GM19238 (cell line): Measurements from ENCODE around the gene BCAS3.

Experiments used
- DNase-seq: peaks from one replicate; pipeline ENCODE4 v3.0.0; 2011; ENCODE audit warnings: low spot score; ENCODE audit not compliant: insufficient read length

The BCAS3 gene

GRCh38 chr17:61330174-61331150 is 652.8 kb downstream of the BCAS3 start:
- no peak for DNase-seq

DNA sequence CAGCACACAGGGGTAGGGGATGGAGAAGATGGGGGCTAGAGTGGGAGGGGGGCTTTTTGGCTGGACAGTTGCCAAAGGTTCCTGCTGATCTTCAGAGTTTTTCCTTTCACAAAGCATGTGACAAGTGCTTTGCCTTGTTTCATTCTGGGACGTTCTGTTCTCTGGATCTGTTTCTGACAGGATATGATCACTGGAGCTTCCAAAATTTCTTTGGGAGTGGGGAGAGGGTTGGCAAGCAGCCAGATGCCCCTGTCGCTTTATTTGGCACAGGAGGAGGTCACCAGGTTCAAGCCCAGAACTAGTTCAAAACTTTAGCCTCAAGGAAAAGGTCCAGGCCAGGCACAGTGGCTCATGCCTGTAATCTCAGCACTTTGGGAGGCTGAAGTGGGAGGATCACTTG is 653.5 kb downstream of the BCAS3 start:
- no peak for DNase-seq

- DNase-seq = no peak
These were observed 654.2 kb downstream of the BCAS3 start for GRCh38 chr17:61331886-61332285.

DNA sequence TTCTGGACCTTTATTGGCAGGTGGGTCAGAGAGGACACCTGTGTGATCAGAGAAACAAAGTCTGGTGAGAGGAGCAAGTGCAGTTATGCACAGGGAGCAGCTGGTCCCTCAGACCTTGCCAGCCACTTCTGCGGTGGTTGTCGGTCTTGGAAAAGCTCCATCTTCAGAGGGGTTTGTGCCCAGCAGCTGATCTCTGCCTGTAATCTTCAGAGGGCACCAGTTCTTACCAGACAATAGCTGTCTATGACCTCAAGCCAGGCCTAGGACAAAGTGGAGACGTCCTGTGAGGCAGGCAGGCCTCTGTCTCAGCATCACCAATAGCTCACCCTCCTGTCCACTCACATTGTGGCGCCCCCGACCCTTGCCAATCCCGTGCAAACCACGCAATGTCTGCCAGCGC is 655.5 kb downstream of the BCAS3 start:
- DNase-seq = no peak

DNA sequence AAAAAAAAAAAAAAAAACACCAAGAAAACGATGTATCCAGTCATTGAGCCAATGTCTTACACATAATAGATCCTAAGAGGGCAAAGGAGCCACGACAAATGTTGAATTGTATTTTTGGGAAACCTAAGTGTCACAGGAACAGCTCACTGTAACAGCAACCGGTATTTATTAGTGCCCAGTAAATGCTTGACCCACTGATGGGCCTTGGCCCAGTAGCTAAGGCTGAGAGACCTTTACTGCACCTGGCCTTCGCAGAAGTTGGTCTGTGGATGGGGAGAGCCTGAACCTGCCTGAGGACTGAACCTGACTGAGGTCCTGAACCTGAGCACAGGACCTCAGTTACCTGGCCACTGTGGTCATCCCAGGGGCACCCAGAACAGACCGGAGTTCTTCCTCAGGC is 657.0 kb downstream of the BCAS3 start:
- DNase-seq = no peak

DNA sequence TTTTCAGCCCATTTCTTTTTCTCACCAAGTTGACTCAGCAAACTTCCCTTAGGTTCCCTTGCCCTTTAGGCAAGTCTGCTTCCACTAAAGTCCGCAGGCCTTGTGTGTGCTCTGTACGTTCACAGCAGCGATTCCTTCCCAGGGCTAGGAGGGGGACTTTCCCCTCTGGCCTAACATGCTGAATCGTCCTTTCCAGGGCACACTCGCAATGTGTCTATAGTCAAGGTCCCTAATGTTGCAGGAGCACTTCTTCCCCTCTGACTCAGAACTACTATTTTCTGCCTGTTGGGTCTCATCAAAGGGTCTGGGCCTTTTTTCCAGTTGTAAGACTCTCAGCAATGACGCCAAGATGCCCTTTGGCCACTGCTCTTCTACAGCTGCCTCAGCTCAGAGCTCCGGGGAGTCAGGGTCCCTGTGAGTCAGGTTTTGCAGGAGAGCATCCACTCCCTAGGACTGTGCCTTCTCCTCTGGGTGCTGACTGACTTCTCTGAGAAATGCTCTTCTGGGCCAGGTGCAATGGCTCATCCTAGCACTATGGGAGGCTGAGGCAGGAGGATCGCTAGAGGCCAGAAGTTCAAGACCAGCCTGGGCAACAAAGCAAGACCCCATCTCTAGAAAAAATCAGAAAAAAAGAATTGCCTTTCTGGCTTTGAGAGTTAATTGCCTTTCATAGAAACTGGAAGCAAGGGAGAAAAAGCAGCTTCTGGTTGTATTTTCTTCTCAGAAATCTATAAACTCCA is 657.6 kb downstream of the BCAS3 start:
- DNase-seq = no peak

DNA sequence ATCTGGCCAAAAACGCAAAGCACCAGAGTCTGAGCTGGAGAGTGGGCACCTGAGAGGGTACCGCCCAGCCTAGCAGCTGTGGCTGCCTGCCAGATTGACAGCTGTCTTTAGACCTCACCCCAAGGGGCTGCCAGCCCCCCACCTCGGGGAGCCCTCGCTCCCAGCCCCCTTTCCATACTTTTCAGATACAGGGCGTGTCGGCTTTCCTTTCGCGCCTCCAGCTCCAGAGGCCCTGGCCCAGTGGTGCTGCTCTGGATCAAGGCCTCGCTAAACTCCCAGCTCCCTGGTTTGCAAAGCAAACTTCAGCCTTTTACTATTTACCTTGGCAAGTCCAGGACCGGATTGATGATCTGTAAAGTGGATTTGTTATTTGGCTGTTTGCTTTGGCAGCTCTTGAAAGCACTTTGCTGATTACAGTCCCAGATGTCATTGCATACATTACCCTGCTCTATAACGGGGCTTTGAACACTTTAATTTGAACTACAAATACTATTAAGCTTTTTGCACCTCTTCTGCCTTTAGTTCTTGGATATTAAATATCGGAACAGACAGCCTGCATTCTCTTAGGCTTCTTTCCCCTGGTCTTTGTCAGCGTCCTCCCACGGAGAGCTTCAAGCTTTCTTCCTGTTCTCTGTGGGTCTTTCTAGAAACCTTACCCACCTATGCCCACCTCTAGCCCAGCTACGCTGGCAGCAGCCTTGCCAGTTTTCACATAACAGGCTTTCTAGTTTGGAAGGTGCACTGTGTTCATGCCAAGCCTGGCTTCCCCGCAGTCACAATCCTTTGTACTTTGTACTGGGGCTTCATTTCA is 658.4 kb downstream of the BCAS3 start:
- DNase-seq = no peak

GRCh38 chr17:61337290-61337689 is 659.6 kb downstream of the BCAS3 start:
- no peak for DNase-seq

- no peak for DNase-seq
These were observed 660.5 kb downstream of the BCAS3 start for GRCh38 chr17:61338000-61338798.

- DNase-seq = no peak
These were observed 661.3 kb downstream of the BCAS3 start for GRCh38 chr17:61338874-61339478.

DNA sequence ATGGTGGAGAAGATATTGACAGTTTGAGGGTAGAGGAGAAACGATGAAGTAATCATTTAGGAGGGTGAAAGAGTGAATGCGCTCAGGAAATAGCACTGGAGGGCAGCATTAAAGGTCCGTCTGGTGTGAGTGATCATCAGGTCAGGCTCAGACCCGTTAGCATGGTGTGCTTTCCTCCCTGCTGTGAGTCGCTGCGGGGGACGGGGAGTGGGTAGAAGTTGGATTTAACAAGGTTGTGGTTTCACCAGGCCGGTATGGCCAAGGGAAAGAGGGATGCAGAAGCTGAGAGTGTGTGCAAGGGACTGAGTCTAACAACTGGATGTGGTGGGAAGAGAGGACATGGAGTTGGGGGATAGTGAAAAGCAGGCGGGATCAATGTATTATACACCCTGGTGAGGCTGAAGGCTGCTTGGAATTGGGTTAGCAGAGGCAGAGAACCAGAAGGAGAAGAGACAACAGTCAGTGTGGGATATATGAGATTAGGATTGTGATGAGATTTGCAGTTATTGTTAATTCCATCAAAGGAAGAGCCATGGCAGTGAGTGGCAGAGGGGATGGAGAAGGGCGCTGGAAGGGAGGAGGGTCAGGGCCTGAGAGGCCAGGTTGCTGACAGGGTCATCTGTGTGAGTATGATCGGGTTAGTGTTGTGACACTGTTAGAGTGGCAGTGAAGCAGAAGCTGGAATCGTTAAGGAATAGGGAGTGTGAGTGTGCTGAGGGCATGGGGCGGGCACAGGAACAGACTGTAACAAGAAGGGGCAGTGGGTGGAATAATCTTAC is 663.0 kb downstream of the BCAS3 start:
- no peak for DNase-seq

- no peak for DNase-seq
These were observed 665.9 kb downstream of the BCAS3 start for GRCh38 chr17:61343576-61343975.

DNA sequence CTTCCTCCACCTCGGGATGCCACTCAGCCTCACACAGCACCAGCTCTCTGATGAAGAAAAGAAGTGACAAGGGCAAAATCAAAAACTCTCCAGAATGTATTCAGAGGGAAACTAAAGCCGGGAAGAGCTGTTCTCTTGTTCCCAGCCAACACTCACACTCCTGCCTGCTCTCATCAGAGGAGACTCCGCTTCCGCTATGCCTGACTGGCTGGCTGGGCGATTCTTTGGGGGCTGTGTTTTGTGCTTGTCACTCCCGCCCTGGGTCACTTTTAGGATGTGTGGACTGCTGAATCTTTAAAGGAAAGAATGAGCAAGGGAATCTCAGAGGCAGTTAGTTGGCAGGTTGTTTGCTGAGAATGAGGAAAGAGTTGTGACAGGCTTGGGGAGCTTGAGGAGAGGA is 667.4 kb downstream of the BCAS3 start:
- no peak for DNase-seq

GRCh38 chr17:61345825-61346666 is 668.4 kb downstream of the BCAS3 start:
- DNase-seq = no peak

- no peak for DNase-seq
These were observed 671.7 kb downstream of the BCAS3 start for GRCh38 chr17:61349350-61349749.

GRCh38 chr17:61351745-61352407 is 674.2 kb downstream of the BCAS3 start:
- DNase-seq = no peak

DNA sequence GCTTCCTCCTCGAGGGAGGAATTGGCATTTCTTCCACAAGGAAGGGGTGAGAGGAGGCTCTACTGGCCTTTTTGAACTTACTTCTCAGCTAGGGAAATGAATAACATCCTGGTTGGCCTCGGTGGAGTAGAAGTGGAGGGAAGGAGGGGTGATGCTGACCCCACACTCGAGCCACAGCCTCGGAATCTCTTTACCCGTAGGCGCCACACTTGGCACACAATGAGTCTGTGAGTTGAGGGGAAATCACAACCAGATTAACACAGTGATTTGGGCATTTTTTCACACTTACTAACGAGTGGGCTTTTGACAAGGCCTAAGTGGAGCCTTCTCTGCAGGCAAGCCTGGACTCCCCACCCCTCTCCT is 674.7 kb downstream of the BCAS3 start:
- DNase-seq = no peak

DNA sequence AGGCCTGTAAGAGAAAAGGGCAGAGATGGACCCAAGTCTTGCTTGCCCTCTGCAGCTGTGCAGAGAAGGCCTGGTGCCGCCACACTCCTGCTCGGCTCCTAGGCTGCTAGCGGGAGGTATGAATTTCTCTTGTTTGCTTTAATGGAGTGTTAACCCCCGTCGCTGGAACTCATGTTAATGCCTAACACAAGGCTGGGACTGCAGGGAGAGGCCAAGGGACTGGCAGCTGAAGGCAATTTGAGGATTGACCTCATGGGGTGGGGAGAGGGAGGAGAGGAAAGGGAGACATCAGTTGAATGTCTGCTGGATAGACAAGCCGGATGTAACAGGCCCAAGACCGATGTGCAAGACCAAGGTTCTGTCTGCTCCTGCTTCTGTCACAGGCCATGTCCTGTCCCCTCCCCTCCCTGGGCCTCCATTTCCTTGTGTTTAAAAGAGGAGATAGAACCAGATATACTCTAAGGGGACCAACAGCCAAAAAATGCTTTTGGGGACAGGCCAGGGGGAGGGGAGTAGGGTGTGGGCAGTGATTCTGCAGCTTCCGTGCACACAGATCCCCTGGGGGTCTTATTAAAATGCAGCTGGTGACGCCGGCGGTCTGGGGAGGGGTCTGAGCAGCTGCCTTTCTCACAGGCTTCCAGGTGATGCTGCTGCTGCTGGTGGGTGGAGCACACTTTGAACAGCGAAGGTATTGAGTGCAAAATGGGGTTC is 675.3 kb downstream of the BCAS3 start:
- DNase-seq = no peak
